Adrenal gland (tissue), 5 donors: Measurements from ENCODE around the gene POLR3GL.

Experiments
- CTCF ChIP-seq, 6 experiments: fragments of 450-650 bp in 4 of 6; fragments of 200-600 bp in 2 of 6; sonication (generic) in 1 of 6; IDR thresholded peaks; 1 replicate in 5 of 6; 2 replicates in 1 of 6; pipeline versions ENCODE4 v1.5.1 to v1.8.0; 2016 to 2021; ENCODE audit warnings: antibody characterized with exemption in 6 of 6, mild to moderate bottlenecking in 2 of 6, moderate library complexity in 1 of 6
- POLR2A ChIP-seq, 2 donors: fragments of 450-650 bp; IDR thresholded peaks; one replicate each; pipeline ENCODE4 v1.6.1; 2017; ENCODE audit warnings: antibody characterized with exemption in 2 of 2, mild to moderate bottlenecking in 2 of 2, moderate library complexity in 1 of 2
- donor health status: DM: no; HTN: no; CAD: no.

- TF ChIP-seq CTCF (IDR thresholded peaks at IDR 0.05), result no peak
- no peak for TF ChIP-seq POLR2A (IDR thresholded peaks at IDR 0.05)
These were observed 16.0 kb downstream of the POLR3GL start for GRCh38 chr1:145980457-145980994.
